B cell (primary cell): ENCODE results near the gene SPEF1. TPM values are rescaled to one million over a fixed set of nuclear protein-coding genes. Genes with fewer than 3 reads are reported as not detected.

Experiments used
- ATAC-seq: fragments of 200-7000 bp; cut with Tn5 transposase; one replicate; pipeline ENCODE4 v1.10.0; 2021; ENCODE audit warnings: low read depth, mild to moderate bottlenecking, moderate number of reproducible peaks, moderate library complexity
- CTCF ChIA-PET: fragments of 350-600 bp; sonication (Branson Sonifier 250); formaldehyde crosslinking; loops from one replicate; lab custom pipeline; 2021; ENCODE audit warnings: antibody characterized with exemption, inconsistent platforms; lab: Charles Lee
- POLR2A ChIA-PET: fragments of 350-600 bp; sonication (Branson Sonifier 250); formaldehyde crosslinking; loops from one replicate; lab custom pipeline; 2021; ENCODE audit warnings: antibody characterized with exemption; lab: Charles Lee
- DNase-seq: peaks from one replicate; pipeline ENCODE4 v3.0.0; 2013
- H2AFZ ChIP-seq: 2 replicates; pipeline ENCODE4 v1.6.1; 2012; ENCODE audit warnings: mild to moderate bottlenecking, low read depth, low read length; ENCODE audit not compliant: insufficient read depth, poor library complexity, severe bottlenecking
- H3K27ac ChIP-seq, 2 donors: 1 replicate in 1 of 2; 2 replicates in 1 of 2; pipeline ENCODE4 v1.5.1; 2012 to 2013; ENCODE audit warnings: low read length in 2 of 2, mild to moderate bottlenecking in 2 of 2, moderate library complexity in 1 of 2
- H3K27me3 ChIP-seq, 4 experiments: fragments of 200-600 bp in 1 of 4; sonication (generic) in 1 of 4; replicated peaks in 1 of 4; 1 replicate in 2 of 4; 2 replicates in 2 of 4; pipeline versions ENCODE4 v1.6.1 to v1.7.0; 2013 to 2016; ENCODE audit warnings: low read length in 3 of 4, mild to moderate bottlenecking in 2 of 4, mixed read lengths in 1 of 4, moderate library complexity in 1 of 4; ENCODE audit not compliant: insufficient read depth in 4 of 4, control insufficient read depth in 3 of 4; ENCODE audit errors: control extremely low read depth in 1 of 4
- H3K36me3 ChIP-seq, 2 experiments: replicated peaks in 1 of 2; 1 replicate in 1 of 2; 2 replicates in 1 of 2; pipeline versions ENCODE4 v1.6.1 to v1.7.1; 2013; ENCODE audit warnings: low read length in 1 of 2; ENCODE audit not compliant: insufficient read depth in 2 of 2, control insufficient read depth in 1 of 2; ENCODE audit errors: control extremely low read depth in 1 of 2, extremely low read depth in 1 of 2
- H3K4me1 ChIP-seq, 2 donors: fragments of 200-600 bp in 1 of 2; sonication (generic) in 1 of 2; 1 replicate in 1 of 2; 2 replicates in 1 of 2; pipeline versions ENCODE4 v1.5.1 to v1.6.1; 2013 to 2017; ENCODE audit warnings: low read length in 2 of 2; ENCODE audit not compliant: control insufficient read depth in 2 of 2, insufficient read depth in 2 of 2
- H3K4me2 ChIP-seq: replicated peaks from 2 replicates; pipeline ENCODE3; 2012; ENCODE audit warnings: mild to moderate bottlenecking, low read depth, low read length; ENCODE audit not compliant: poor library complexity, severe bottlenecking
- H3K4me3 ChIP-seq, 5 experiments: fragments of 200-600 bp in 1 of 5; sonication (generic) in 1 of 5; 1 replicate in 3 of 5; 2 replicates in 2 of 5; pipeline versions ENCODE4 v1.5.1 to v1.7.0; 2011 to 2016; ENCODE audit warnings: low read length in 4 of 5, mild to moderate bottlenecking in 4 of 5, low read depth in 2 of 5, control low read depth in 1 of 5, moderate library complexity in 1 of 5; ENCODE audit not compliant: insufficient read depth in 1 of 5; ENCODE audit errors: control extremely low read depth in 1 of 5, extremely low read depth in 1 of 5
- H3K79me2 ChIP-seq: fragments of 200-600 bp; sonication (generic); one replicate; pipeline ENCODE4 v1.6.0; 2016; ENCODE audit warnings: low read length; ENCODE audit not compliant: control insufficient read depth, insufficient read depth
- H3K9ac ChIP-seq: fragments of 200-600 bp; sonication (generic); 2 replicates; pipeline ENCODE4 v1.6.1; 2017; ENCODE audit warnings: mild to moderate bottlenecking, low read length, moderate library complexity
- H3K9me3 ChIP-seq, 3 donors: one replicate each; pipeline versions ENCODE4 v1.6.1 to v1.7.1; 2013; ENCODE audit warnings: low read length in 2 of 3; ENCODE audit not compliant: control insufficient read depth in 2 of 3, insufficient read depth in 1 of 3; ENCODE audit errors: control extremely low read depth in 1 of 3
- H4K20me1 ChIP-seq: 2 replicates; pipeline ENCODE4 v1.6.0; 2012; ENCODE audit warnings: mild to moderate bottlenecking, low read length; ENCODE audit not compliant: insufficient read depth, control insufficient read depth, poor library complexity, severe bottlenecking
- H3K27ac Mint-ChIP-seq: one replicate; pipeline ENCODE4 v1.8.0; 2021; ENCODE audit warnings: mixed read lengths
- H3K27me3 Mint-ChIP-seq: one replicate; pipeline ENCODE4 v1.8.0; 2021; ENCODE audit warnings: mixed read lengths
- H3K4me1 Mint-ChIP-seq: one replicate; pipeline ENCODE4 v1.8.0; 2021; ENCODE audit warnings: mixed read lengths
- H3K4me3 Mint-ChIP-seq: one replicate; pipeline ENCODE4 v1.8.0; 2021; ENCODE audit warnings: mixed read lengths
- H3K9me3 Mint-ChIP-seq: one replicate; pipeline ENCODE4 v1.8.0; 2022; ENCODE audit warnings: mixed read lengths; ENCODE audit not compliant: insufficient read depth
- CTCF ChIP-seq: fragments of 200-600 bp; IDR thresholded peaks from one replicate; pipeline ENCODE4 v1.8.0; 2022; ENCODE audit warnings: antibody characterized with exemption, mild to moderate bottlenecking
- EZH2 ChIP-seq: IDR thresholded peaks from 2 replicates; pipeline ENCODE4 v1.6.1; 2012; ENCODE audit warnings: borderline replicate concordance, low read depth, mild to moderate bottlenecking, moderate library complexity, low read length; ENCODE audit not compliant: insufficient read depth, poor library complexity, severe bottlenecking
- WGBS: methylation state at CpG from one replicate; pipeline ENCODE4 v1.1.5; 2013; ENCODE audit warnings: missing lambda C conversion rate; ENCODE audit not compliant: insufficient coverage; 5-methylcytosine and 5-hydroxymethylcytosine counted together
- intact Hi-C: fragments of 100-400 bp; cut with micrococcal nuclease; formaldehyde crosslinking; loops from one replicate; pipeline ENCODE4 v1.10.0; 2022
- polyA plus RNA-seq: library from polyadenylated mRNA; depleted of rRNA; stranded (reverse); fragments of >200 nt; gene quantifications from 2 replicates; pipeline ENCODE4 v1.2.3, GENCODE V29; 2012
- total RNA-seq, 2 donors: library from RNA; stranded (reverse); fragments of 120-200 nt in 1 of 2; gene quantifications; 1 replicate in 1 of 2; 2 replicates in 1 of 2; pipeline versions ENCODE4 v1.2.3 to v1.2.4, GENCODE V29; 2013 to 2022

SPEF1 gene
- total and polyA plus RNA-seq, 2 donors (not counting 1 experiment from before 2014, with no cell fraction given): not detected

- Histone ChIP-seq H3K4me3 (no peak overlapping the region), H3K4me2 (no peak overlapping the region), H2AFZ (no peak overlapping the region), H3K27ac (no peak overlapping the region), H3K36me3 (no peaks in the 10 kb centered on the region), H3K79me2 (no peaks in the 10 kb centered on the region), H3K9me3 (no peaks in the 10 kb centered on the region), H3K4me1 (no peaks in the 10 kb centered on the region), H3K27me3 (peaks cover 0 to 46% (median 8%) of the 10 kb centered on the region in 4 experiments), H4K20me1 (no peaks in the 10 kb centered on the region), H3K9ac (no peak overlapping the region)
- Mint-ChIP-seq H3K4me1 (peaks cover 5% of the 10 kb centered on the region), H3K4me3 (no peak overlapping the region), H3K27me3 (peaks cover 54% of the 10 kb centered on the region), H3K9me3 (no peaks in the 10 kb centered on the region), H3K27ac (no peak overlapping the region)
- intact Hi-C loops: no loop called here
- ChIA-PET CTCF (interaction anchor here (1.3 kb wide), 1 partner anchor 18 kb away, joined by 3 read pairs; no protein-coding TSS in a partner anchor), POLR2A (no interaction called here)
- DNase-seq (no peak), ATAC-seq (no peak)
- TF ChIP-seq EZH2 (no peak), CTCF (no peak)
- 71% methylated on average over 1 of the region's 3 CpGs for WGBS
Measured at GRCh38 chr20:3728876-3729275, 52.4 kb downstream of the SPEF1 start.

GRCh38 chr20:3728354-3728753 lies 52.9 kb downstream of the SPEF1 start:
- no peaks in the 10 kb centered on the region for H4K20me1 ChIP-seq
- DNase-seq (no peak), ATAC-seq (no peak)
- Mint-ChIP-seq H3K27me3 (peaks cover 53% of the 10 kb centered on the region), H3K9me3 (no peaks in the 10 kb centered on the region), H3K27ac (no peak overlapping the region), H3K4me1 (peaks cover 5% of the 10 kb centered on the region), H3K4me3 (no peak overlapping the region)
- no peaks in the 10 kb centered on the region for H3K79me2 ChIP-seq
- H3K9ac ChIP-seq: no peak overlapping the region
- no peaks in the 10 kb centered on the region for H3K36me3 ChIP-seq
- H3K4me3 ChIP-seq: no peak overlapping the region
- H3K27me3 ChIP-seq: peaks cover 0 to 41% (median 8%) of the 10 kb centered on the region in 4 experiments
- ChIA-PET CTCF (interaction anchor here (1.3 kb wide), 1 partner anchor 18 kb away, joined by 3 read pairs; no protein-coding TSS in a partner anchor), POLR2A (no interaction called here)
- H3K9me3 ChIP-seq: no peaks in the 10 kb centered on the region
- no peak overlapping the region for H3K4me2 ChIP-seq
- intact Hi-C loops: no loop called here
- H3K4me1 ChIP-seq: no peaks in the 10 kb centered on the region
- no peak overlapping the region for H3K27ac ChIP-seq
- no peak overlapping the region for H2AFZ ChIP-seq
- WGBS: 87% methylated on average over 4 of the region's 5 CpGs
- TF ChIP-seq CTCF: no peak
- no peak for TF ChIP-seq EZH2

Other genes starting within 250 kb of the SPEF1 start
- not detected in 2 replicates for gene GFRA4, start 118.0 kb downstream of the SPEF1 start, total RNA-seq
- gene GFRA4, start 118.0 kb downstream of the SPEF1 start, polyA plus RNA-seq: not detected in 2 replicates
- gene ADAM33, start 99.4 kb downstream of the SPEF1 start, total RNA-seq: not detected in 2 replicates
- not detected in 2 replicates for gene ADAM33, start 99.4 kb downstream of the SPEF1 start, polyA plus RNA-seq
- gene SIGLEC1, start 68.8 kb downstream of the SPEF1 start, total RNA-seq: 0.15 TPM in 2 replicates
- gene SIGLEC1, start 68.8 kb downstream of the SPEF1 start, polyA plus RNA-seq: 0.06 and 0.13 TPM in 2 replicates
- gene HSPA12B, start 48.8 kb downstream of the SPEF1 start, total RNA-seq: not detected in 2 replicates
- not detected in 2 replicates for gene HSPA12B, start 48.8 kb downstream of the SPEF1 start, polyA plus RNA-seq
- 18.4 and 19.1 TPM in 2 replicates for gene ADISSP, start 13.7 kb downstream of the SPEF1 start, total RNA-seq
- 20.0 and 28.8 TPM in 2 replicates for gene ADISSP, start 13.7 kb downstream of the SPEF1 start, polyA plus RNA-seq
- gene CENPB, start 5.3 kb upstream of the SPEF1 start, total RNA-seq: 43.7 and 46.4 TPM in 2 replicates
- gene CENPB, start 5.3 kb upstream of the SPEF1 start, polyA plus RNA-seq: 11.2 and 13.3 TPM in 2 replicates
- gene CDC25B, start 14.9 kb upstream of the SPEF1 start, total RNA-seq: 72.3 and 77.3 TPM in 2 replicates
- gene CDC25B, start 14.9 kb upstream of the SPEF1 start, polyA plus RNA-seq: 114 and 196 TPM in 2 replicates
- gene AP5S1, start 39.1 kb upstream of the SPEF1 start, total RNA-seq: 12.6 and 12.8 TPM in 2 replicates
- 7.5 and 9.2 TPM in 2 replicates for gene AP5S1, start 39.1 kb upstream of the SPEF1 start, polyA plus RNA-seq
- 52.2 and 53.3 TPM in 2 replicates for gene MAVS, start 65.4 kb upstream of the SPEF1 start, total RNA-seq
- gene MAVS, start 65.4 kb upstream of the SPEF1 start, polyA plus RNA-seq: 14.7 and 17.2 TPM in 2 replicates
- 63.3 and 70.6 TPM in 2 replicates for gene PANK2, start 107.9 kb upstream of the SPEF1 start, total RNA-seq
- gene PANK2, start 107.9 kb upstream of the SPEF1 start, polyA plus RNA-seq: 17.9 and 20.5 TPM in 2 replicates
- 9.9 and 10.3 TPM in 2 replicates for gene RNF24, start 234.1 kb upstream of the SPEF1 start, total RNA-seq
- gene RNF24, start 234.1 kb upstream of the SPEF1 start, polyA plus RNA-seq: 1.3 and 1.4 TPM in 2 replicates